HepG2 (cell line): Measurements from ENCODE around the gene TSSK2. TPM values are rescaled to one million over a fixed set of nuclear protein-coding genes. Genes with fewer than 3 reads are reported as not detected.
A peak's percentile ranks its signal among the peaks of the same experiment; 100 is the strongest.

Source experiments
- ATAC-seq: fragments of 200-7000 bp; cut with Tn5 transposase; 3 replicates; pipeline ENCODE4 v1.9.1; 2020; ENCODE audit warnings: mild to moderate bottlenecking, moderate library complexity
- BruUV-seq: library from RNA; stranded (reverse); fragments of 400-500 nt; replicated peaks from 2 replicates; lab custom pipeline; 2021; lab: Mats Ljungman, UMichigan
- CTCF ChIA-PET: fragments of 300-600 bp; formaldehyde crosslinking; extraction: SDS; loops from one replicate; lab custom pipeline; 2021; ENCODE audit warnings: low total read pairs, inconsistent platforms, low intra/inter-chr PET ratio; lab: Yijun Ruan, JAX
- POLR2A ChIA-PET: fragments of 350-600 bp; sonication (Branson Sonifier 250); formaldehyde crosslinking; loops from one replicate; lab custom pipeline; 2020; ENCODE audit warnings: antibody characterized with exemption, inconsistent platforms; lab: Yijun Ruan, JAX
- DNase-seq: peaks from one replicate; pipeline ENCODE4 v3.0.0-alpha.2; 2015; ENCODE audit warnings: low spot score
- FAIRE-seq: peaks from 3 replicates; lab custom pipeline; 2011; peaks lifted over from hg19 to GRCh38; lab: Jason Lieb, UNC
- H2AFZ ChIP-seq: one replicate; pipeline ENCODE4 v1.6.1; 2011; ENCODE audit warnings: low read length, inconsistent platforms
- H3K27ac ChIP-seq: fragments of 300-600 bp; 3 replicates; pipeline ENCODE4 v1.8.0; 2011; ENCODE audit warnings: mixed run types, mild to moderate bottlenecking, mixed read lengths, low read length, inconsistent platforms; ENCODE audit not compliant: insufficient read depth; ENCODE audit errors: extremely low read length
- H3K27me3 ChIP-seq, 2 experiments: fragments of 200-600 bp in 1 of 2; 2 replicates in 1 of 2; 3 replicates in 1 of 2; pipeline versions ENCODE4 v1.6.0 to v1.8.0; 2011; ENCODE audit warnings: low read length in 2 of 2, mild to moderate bottlenecking in 2 of 2, moderate library complexity in 2 of 2, inconsistent platforms in 1 of 2; ENCODE audit not compliant: insufficient read depth in 2 of 2, control insufficient read depth in 1 of 2
- H3K36me3 ChIP-seq, 2 experiments: fragments of 200-600 bp in 1 of 2; replicated peaks in 1 of 2; 2 replicates in 1 of 2; 3 replicates in 1 of 2; pipeline versions ENCODE4 v1.5.1 to v1.8.0; 2011; ENCODE audit warnings: low read length in 2 of 2, inconsistent platforms in 1 of 2; ENCODE audit not compliant: insufficient read depth in 2 of 2, control insufficient read depth in 1 of 2
- H3K4me1 ChIP-seq: 2 replicates; pipeline ENCODE4 v1.5.1; 2012; ENCODE audit warnings: low read length, inconsistent platforms; ENCODE audit not compliant: insufficient read depth
- H3K4me2 ChIP-seq: 2 replicates; pipeline ENCODE4 v1.6.0; 2011; ENCODE audit warnings: low read depth, low read length, inconsistent platforms
- H3K4me3 ChIP-seq, 3 experiments: fragments of 200-600 bp in 1 of 3; sonication (generic), shearing (Covaris generic) in 1 of 3; replicated peaks in 1 of 3; 2 replicates each; pipeline ENCODE4 v1.5.1; 2011 to 2016; ENCODE audit warnings: low read length in 3 of 3, inconsistent platforms in 2 of 3, low read depth in 2 of 3, mild to moderate bottlenecking in 2 of 3, control low read depth in 1 of 3, mixed read lengths in 1 of 3; ENCODE audit not compliant: insufficient read depth in 1 of 3
- H3K79me2 ChIP-seq: one replicate; pipeline ENCODE4 v1.6.1; 2011; ENCODE audit warnings: low read length, inconsistent platforms; ENCODE audit not compliant: insufficient read depth
- H3K9ac ChIP-seq: 2 replicates; pipeline ENCODE4 v1.6.0; 2011; ENCODE audit warnings: mild to moderate bottlenecking, low read depth, low read length, inconsistent platforms; ENCODE audit not compliant: insufficient read depth
- H3K9me3 ChIP-seq: 2 replicates; pipeline ENCODE4 v1.5.1; 2012; ENCODE audit warnings: mild to moderate bottlenecking, low read length
- H4K20me1 ChIP-seq: 2 replicates; pipeline ENCODE4 v1.6.0; 2011; ENCODE audit warnings: inconsistent platforms, mild to moderate bottlenecking, low read length, moderate library complexity; ENCODE audit not compliant: insufficient read depth
- ETV5 ChIP-seq: IDR thresholded peaks from 2 replicates; pipeline ENCODE4 v1.6.1; 2018; ENCODE audit warnings: missing biosample characterization, missing genetic modification reagents, inconsistent platforms, borderline replicate concordance
- NFRKB ChIP-seq: fragments of 450-650 bp; IDR thresholded peaks from 2 replicates; pipeline ENCODE4 v1.6.1; 2017
- NKX3-1 ChIP-seq: sonication (generic); formaldehyde crosslinking; IDR thresholded peaks from 2 replicates; pipeline ENCODE4 v1.5.0; 2020; ENCODE audit warnings: missing genetic modification reagents
- PITX1 ChIP-seq: sonication (generic); formaldehyde crosslinking; IDR thresholded peaks from 2 replicates; pipeline ENCODE4 v1.5.1; 2020; ENCODE audit warnings: mild to moderate bottlenecking, missing genetic modification reagents
- POLR2A ChIP-seq, 2 experiments: IDR thresholded peaks; 2 replicates each; pipeline ENCODE4 v1.6.1; 2011; ENCODE audit warnings: low read depth in 2 of 2, low read length in 2 of 2, mild to moderate bottlenecking in 1 of 2, moderate library complexity in 1 of 2; ENCODE audit not compliant: insufficient read depth in 1 of 2
- ZNF451 ChIP-seq: sonication (generic); formaldehyde crosslinking; IDR thresholded peaks from 2 replicates; pipeline ENCODE4 v1.5.0; 2020; ENCODE audit warnings: mild to moderate bottlenecking, missing genetic modification reagents
- WGBS: methylation state at CpG from one replicate; pipeline ENCODE4 v1.1.6; 2017; ENCODE audit warnings: low lambda C conversion rate; 5-methylcytosine and 5-hydroxymethylcytosine counted together
- in situ Hi-C: cut with HindIII; loops from 2 replicates; pipeline ENCODE4 v1.10.0; 2017; ENCODE audit warnings: low pct_unique_long_range_greater_than_20kb; ENCODE audit not compliant: extremely low pct_ligation_motif_present
- intact Hi-C: fragments of 100-400 bp; cut with micrococcal nuclease; formaldehyde crosslinking; loops from one replicate; pipeline ENCODE4 v1.10.0; 2022; ENCODE audit not compliant: unreplicated experiment
- polyA plus RNA-seq, 8 experiments: library from polyadenylated mRNA; depleted of rRNA in 3 of 8; stranded (reverse) in 7 of 8; unstranded in 1 of 8; fragments of >200 nt; fragmentation: Illumina TruSeq in 4 of 8; extraction: Trizol in 4 of 8; gene quantifications; 2 replicates each; pipeline versions ENCODE4 v1.2.1 to v1.2.3, GENCODE V29; 2011 to 2016; ENCODE audit warnings: low read depth in 4 of 8, missing spikeins in 1 of 8, mixed read lengths in 1 of 8; ENCODE audit not compliant: insufficient read depth in 1 of 8
- total RNA-seq, 5 experiments: library from RNA; depleted of rRNA; stranded (reverse); fragments of >200 nt; fragmentation: Illumina TruSeq; extraction: Trizol; gene quantifications; 2 replicates each; pipeline ENCODE4 v1.2.3, GENCODE V29; 2016; ENCODE audit warnings: low read depth in 1 of 5

Gene TSSK2
- total and polyA plus RNA-seq, 2 of the 13 experiments (the other 11 are each of a cell fraction or from before 2014, with no cell fraction given) = not detected

- H3K79me2 ChIP-seq = peaks cover 78% of the 10 kb centered on the region
- peaks cover 62% of the 10 kb centered on the region for H4K20me1 ChIP-seq
- H3K4me1 ChIP-seq = peaks cover 60% of the 10 kb centered on the region
- 84% methylated on average over 4 of the region's 4 CpGs for WGBS
- in situ Hi-C loops (no loop called here), intact Hi-C loops (no loop called here)
- no peak overlapping the region for H3K9ac ChIP-seq
- no peak overlapping the region for H3K27ac ChIP-seq
- H2AFZ ChIP-seq = no peak overlapping the region
- no peak for FAIRE-seq
- H3K27me3 ChIP-seq = no peaks in the 10 kb centered on the region; a peak in 2 of 5 replicates
- H3K36me3 ChIP-seq = peaks cover 4 to 24% of the 10 kb centered on the region in 2 experiments; a peak in 4 of 5 replicates
- DNase-seq = no peak
- POLR2A ChIA-PET = interaction anchor here (1.3 kb wide), 1 partner anchor 56 kb away, joined by 3 read pairs; no protein-coding TSS in a partner anchor
- no peak for ATAC-seq
- no peaks in the 10 kb centered on the region for H3K9me3 ChIP-seq
- no peak overlapping the region for H3K4me3 ChIP-seq
- TF ChIP-seq POLR2A (IDR thresholded peaks at IDR 0.05; ENCODE audit: insufficient read depth in 1 of 2, low read depth in 2 of 2, low read length in 2 of 2) (peak in 1 of 2 experiments; percentile 14; a peak in 1 of 4 replicates), PITX1 (CRISPR knock-in tag) (no peak)
- TF ChIP-seq, all 625 proteins: peak for 1
- CTCF ChIA-PET = no interaction called here
- no TSS peak for BruUV-seq
- no peak overlapping the region for H3K4me2 ChIP-seq
Observed at GRCh38 chr22:19118329-19118880, 12.7 kb upstream of the TSSK2 start.

GRCh38 chr22:19119949-19120348, 11.2 kb upstream of the TSSK2 start:
- peak overlapping the region; percentile 94; the same call in 1 of the 2 replicates for H3K4me2 ChIP-seq

More at GRCh38 chr22:19119949-19120348, 11.2 kb upstream of the TSSK2 start:
- CTCF ChIA-PET = no interaction called here
- in situ Hi-C loops = no loop called here
- H3K4me1 ChIP-seq = peaks cover 70% of the 10 kb centered on the region
- peaks cover 57% of the 10 kb centered on the region for H4K20me1 ChIP-seq
- H3K9me3 ChIP-seq = no peaks in the 10 kb centered on the region
- peaks cover 4 to 16% of the 10 kb centered on the region in 2 experiments; a peak in 3 of 5 replicates for H3K36me3 ChIP-seq
- H3K79me2 ChIP-seq = peaks cover 67% of the 10 kb centered on the region
- intact Hi-C loops = no loop called here
- no TSS peak for BruUV-seq
- ATAC-seq (no peak), FAIRE-seq (no peak)
- H3K27me3 ChIP-seq = peaks cover 2 to 10% of the 10 kb centered on the region in 2 experiments; a peak in 4 of 5 replicates
- no peak overlapping the region; a peak in 1 of 6 replicates for H3K4me3 ChIP-seq
- 100% methylated on average over 3 of the region's 8 CpGs for WGBS
- no peak overlapping the region for H2AFZ ChIP-seq
- TF ChIP-seq NKX3-1 (CRISPR knock-in tag) (no peak), ETV5 (no peak), NFRKB (no peak), ZNF451 (CRISPR knock-in tag) (no peak)
- TF ChIP-seq, all 625 proteins: peak for 0
- Histone ChIP-seq H3K9ac (no peak overlapping the region), H3K27ac (no peak overlapping the region)
- POLR2A ChIA-PET = interaction anchor here (4.1 kb wide), 1 partner anchor 58 kb away, joined by 22 read pairs; the partner anchor contains the start of gene SLC25A1
- DNase-seq = no peak
